Cortex of kidney (tissue), 1 donor: ENCODE measurements around the gene ZNF516.

Experiments
- DNase-seq: peaks from one replicate; lab custom pipeline; 2025; lab: John Stamatoyannopoulos, UW

The ZNF516 gene

DNA sequence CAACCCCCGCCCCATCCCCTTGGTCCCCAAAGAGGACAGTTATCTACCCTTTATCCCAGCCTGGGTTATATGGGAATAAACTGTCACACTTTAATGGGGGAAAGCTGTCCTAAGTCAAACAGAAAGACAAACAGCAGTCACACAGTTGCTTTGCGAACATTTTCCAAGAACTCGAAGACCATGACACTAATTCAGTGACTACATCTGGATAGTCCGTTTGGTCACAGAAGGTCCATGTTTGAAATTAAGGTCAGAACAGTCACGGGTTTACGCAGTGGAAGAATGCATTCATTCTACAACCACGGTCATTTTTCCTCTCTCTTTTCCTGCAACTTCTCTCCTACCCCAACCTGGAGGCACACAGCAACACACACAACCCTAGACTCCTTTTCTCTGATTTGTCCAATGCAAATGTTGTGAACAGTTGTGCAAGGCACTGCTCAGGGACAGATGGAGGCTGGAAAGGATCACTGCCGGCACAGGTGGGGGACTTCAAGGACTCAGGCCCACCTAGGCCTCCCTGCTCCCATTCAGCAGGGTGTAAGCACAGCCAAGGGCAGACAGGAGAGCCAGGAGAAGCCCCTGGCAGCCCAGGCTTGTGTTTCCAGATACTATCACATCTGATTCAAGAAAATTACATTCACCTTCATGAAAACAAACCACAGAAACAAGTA, 39.9 kb downstream of the ZNF516 start:
- no peak for DNase-seq

- no peak for DNase-seq
These were observed 40.6 kb downstream of the ZNF516 start for GRCh38 chr18:76454418-76454817.

GRCh38 chr18:76453932-76454331, 41.1 kb downstream of the ZNF516 start:
- DNase-seq: no peak

GRCh38 chr18:76453057-76453561, 41.9 kb downstream of the ZNF516 start:
- DNase-seq: no peak

DNA sequence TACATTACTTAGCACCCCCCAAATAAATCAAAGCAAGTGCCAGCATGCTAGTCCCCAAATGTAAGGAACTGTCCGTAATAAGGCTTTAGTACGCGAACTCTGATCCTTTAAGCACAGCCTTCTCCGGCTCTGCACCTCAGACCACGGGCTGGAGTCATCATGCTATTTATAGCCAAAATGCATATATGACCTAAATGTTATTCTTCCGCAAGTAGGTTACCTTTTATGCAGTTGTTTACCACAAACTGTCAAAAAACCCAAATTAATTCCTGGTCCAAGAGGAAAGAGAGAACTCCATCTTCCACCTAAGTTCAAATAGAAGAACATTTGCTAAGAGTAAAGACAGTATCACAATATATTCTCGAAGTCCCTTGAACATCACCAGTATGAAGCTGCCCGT, 42.7 kb downstream of the ZNF516 start:
- no peak for DNase-seq

DNA sequence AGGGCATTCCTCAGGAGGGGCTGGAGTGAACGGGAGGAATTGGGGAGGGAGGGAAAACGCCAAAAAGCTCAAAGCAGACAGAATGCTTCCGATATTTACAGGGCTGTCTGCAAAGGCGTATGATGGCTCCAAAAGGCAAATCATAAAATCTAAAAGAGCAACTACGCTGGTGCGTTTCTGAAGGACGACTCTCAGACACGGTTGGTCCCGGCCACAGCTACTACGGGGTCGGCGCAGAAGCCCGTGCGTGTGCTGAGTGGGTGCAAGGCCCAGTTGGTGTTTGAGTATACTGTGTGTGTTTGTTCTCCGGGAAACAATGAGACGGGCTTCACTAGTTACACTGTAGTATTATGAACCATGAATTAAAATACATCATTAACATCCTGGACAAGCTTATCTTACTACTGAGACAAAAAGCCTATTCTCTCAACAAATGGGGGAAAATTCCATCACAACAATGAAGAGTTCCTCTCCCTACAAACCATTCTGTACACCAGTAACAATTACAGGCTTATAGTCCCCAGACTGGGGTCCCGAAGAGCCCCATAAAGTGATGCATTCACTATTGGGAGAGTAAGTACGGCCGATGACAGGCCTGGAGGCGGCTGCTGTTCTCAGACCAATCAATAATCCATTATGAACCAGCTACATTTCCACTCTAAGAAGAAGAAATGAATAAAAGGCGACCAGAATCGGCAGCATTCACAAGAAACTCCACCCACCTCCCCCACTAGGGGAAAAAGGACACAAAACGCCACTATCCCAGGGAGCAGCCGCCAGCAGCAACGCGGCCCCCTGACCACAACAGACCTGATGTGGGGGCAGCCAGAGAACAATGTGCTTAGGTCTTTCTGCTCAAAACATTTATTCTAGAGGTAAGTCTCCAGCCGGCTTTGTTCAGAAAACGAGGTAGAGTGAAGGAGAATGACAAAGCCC, 43.4 kb downstream of the ZNF516 start:
- DNase-seq: no peak

DNA sequence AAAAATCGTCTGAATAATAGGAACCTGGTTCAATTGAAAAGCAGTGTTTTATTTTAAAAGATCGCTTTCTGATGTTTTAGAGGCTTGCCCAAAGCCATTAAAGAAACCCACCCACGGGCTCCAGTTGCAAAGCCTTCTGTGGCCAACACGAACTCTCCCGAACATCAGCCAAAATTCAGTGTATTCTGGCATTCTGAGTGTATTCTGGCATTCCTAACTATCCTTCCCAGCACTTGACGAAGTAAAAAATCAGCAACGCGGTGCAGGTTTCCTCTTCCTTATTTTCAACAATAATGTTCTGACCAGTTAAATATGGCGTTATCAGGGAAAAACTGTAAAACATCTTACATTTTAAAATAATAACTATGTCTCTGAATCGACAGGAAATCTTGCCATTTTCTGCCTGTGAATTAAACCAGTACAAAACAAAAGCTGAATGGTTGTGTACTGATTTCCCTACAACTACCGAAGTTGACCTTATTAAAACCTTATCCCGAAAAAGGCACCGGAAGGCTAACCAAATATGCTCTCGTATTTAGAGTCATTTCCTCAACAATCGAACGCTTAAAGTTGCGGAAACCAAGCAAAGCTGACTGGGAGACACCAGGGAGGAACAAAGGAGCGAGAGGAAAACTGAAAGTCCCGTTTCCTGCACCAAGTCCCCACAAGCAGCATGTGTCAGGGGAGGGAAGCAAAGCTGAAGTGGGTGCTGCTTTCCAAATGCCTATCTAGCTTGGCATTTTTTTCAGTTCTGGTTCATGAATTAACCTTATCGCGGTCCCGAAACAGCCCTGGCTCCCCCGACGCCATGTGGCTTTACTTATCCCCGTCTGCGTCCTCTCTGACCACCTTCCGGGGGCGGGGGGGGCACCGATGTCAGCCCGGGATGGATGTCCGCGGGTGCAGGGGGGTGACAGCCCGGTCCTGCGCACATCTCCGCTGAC, 44.3 kb downstream of the ZNF516 start:
- no peak for DNase-seq

DNA sequence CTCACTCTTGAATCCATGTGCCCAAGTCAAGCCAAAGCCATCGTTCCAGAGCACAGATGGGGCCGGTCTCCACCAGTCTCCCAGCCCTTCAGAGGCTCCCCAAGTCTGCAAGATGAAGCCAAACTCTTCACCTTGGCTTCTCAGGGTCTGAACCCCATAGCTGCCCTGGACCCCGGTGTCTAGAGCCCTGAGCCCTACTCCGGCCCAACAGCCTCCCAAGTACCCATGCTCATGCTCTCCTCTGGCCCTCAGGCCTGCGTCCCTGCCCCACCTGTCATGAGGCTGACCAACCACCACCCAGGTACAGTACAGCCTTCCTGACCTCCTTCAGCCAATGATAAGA, 46.0 kb downstream of the ZNF516 start:
- no peak for DNase-seq

GRCh38 chr18:76448256-76449110, 46.6 kb downstream of the ZNF516 start:
- no peak for DNase-seq

DNA sequence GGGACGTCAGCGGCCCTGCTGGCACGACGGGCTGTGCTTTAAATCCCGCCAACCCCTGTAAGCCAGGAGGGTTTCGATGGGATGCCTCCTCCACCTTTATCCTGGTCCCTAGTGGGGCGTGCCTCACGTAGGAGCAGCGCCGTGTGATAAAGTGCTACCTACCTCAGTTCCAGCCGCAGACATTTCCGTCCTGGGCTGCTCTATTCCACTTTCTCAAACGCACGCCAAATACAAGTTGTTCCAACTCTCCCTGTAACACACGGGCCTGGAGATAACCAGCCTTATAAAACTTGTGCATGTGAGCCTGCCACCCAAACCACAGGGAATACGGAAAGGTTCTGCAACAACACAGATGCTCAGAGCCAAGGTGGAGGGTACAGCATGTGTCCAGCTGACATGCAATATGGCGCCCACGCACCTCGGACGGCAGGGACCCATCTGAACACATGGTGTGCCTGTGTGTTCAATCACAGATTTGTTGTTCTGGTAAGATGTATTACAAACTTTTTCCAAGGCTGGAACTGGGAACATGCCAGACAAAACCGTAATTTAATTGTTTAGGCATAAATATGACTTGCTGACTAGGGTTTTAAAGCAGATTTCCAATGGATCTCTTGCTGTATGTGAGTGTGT, 47.7 kb downstream of the ZNF516 start:
- DNase-seq: no peak

- DNase-seq: no peak
These were observed 48.5 kb downstream of the ZNF516 start for GRCh38 chr18:76446321-76447257.

DNA sequence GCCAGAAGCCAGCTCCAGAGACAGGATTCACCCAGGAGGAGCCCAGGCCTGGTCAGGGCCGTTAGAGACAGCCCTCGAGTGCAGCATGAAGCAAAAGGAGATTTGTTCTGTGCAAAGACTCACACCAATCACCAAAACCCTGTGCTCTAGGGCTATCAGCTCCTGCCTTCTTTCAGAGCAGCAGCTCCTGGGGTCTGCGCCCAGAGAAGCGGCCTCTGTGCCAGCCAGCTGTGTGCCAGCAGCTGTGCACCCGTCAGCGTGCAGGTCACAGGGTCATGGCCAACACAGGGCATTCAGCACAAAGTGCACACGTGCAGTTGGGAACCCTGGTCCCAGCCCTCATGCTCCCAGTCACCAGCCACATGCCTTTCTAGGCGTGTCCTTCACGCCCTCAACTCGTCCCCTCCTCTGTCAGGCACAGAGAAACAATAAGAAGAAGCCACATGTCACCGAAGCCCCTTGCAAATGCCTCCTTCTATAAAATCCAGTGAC, 49.3 kb downstream of the ZNF516 start:
- no peak for DNase-seq

DNA sequence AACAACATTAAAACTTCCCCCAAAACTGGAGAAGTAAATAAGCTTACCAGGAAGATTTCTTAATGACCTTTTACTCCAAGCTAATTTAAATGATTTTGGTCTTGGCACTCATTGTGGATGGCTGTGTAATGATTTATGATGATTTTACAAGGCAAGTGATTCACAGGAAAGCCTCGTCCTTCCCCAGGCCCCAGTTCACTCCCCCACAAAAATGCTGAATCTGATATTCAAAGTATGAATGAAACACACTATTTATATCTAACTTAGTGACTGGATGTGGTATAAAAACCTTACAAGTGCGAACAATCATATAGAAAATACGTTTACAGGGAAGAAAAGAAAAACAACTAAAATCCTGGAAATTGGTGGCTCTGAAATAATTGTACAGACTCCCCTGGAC, 49.8 kb downstream of the ZNF516 start:
- no peak for DNase-seq

DNA sequence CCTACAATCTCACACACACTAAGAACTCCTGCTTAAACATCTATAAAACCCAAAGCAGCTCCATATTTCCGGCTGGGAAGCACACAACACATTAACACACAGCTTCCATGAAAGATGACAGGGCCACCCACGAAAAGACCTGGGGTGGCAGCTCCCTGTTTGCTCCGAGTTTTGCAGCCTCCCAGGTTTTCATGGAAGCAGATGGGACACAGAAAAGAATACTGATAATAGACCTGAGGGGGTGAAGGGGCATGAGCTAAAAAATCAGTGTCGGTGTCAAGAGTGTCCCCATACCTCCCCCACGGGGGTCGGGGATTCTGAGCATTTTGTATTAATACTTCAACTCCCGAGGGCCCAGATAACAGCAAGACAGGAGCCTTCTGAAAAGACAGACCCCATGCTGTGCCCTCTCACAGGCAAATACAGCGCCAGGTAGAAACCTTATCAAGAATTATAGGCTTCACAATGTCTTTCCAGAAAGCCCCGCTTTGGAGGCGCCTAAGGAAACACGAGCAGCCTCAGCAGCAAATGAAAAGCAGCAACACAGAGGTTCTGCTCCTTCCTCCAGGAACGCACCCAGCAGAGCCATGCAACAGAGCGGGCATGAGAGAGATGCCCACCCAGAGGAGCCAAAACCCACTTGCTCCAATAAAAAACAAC, 50.5 kb downstream of the ZNF516 start:
- no peak for DNase-seq

DNA sequence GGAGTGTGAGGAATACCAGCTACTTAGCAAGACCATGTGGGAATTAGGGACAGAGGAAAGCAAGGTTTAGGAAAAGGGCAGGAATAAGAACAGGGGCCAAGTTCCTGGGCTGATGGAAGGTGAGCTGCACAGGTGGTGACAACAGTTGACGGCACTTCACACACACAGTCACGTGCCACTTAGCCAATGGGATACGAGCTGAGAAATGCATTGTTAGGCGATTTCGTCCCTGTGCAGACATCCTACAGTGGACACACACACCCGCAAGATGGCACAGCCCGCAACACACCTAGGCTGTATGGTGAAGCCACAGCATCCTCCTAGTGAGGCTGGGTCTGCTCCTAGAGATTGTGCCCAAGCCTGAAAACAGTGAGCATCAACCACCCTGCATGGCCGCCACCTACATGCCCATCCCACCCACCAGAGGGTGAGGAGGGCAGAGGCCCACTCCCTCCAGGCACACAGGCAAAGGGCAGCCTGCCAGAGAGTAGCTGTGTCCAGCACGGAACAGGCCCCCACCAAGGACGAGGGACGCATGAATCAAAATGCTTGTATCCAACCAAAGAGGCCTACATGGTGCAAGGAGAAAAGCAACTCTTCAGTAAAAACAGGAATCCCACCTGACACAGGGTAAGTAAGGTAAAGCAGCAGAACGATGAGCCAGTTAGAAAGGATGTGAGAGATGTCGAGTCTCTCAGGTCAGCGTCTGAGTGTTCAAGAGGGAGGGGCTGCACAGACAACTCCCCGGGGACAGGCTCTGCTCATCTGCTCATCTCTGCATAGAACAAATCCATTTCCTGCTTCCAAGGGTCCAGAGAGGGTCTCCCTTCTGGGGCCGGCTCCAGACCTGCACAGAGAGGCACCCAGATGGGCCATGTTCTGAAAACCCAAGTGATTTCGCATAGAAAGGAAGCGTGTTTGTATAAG, 51.3 kb downstream of the ZNF516 start:
- DNase-seq: no peak

GRCh38 chr18:76442413-76443171, 52.5 kb downstream of the ZNF516 start:
- DNase-seq: no peak
